ENCODE data around the gene INPP5E. TPM values are rescaled to one million over a fixed set of nuclear protein-coding genes. Genes with fewer than 3 reads are reported as not detected.

The INPP5E gene
- total RNA-seq, 1 experiment from 2014 or later: 10.7 TPM

DNA sequence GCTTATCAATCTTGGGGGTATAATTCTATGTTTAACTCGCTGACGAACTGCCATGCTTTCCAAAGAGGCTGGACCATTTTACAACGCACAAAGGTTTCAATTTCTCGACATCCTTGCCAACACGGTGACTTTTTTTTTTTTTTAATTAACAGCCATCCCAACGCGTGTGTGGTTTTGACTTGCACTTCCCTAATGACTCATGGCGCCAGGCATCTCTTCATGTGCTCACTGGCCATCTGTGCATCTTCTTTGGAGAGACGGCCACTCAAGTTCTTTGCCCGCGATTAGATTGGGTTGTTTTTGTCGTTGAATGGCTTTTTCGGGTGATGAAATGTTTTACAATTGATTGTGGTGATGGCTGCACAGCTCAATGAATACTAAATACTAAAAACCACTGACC, 53.6 kb downstream of the INPP5E start:
- Histone ChIP-seq H3K9me2 (replicated peaks; ENCODE audit: low read length) (no peaks in the 10 kb centered on the region), H3K36me3 (ENCODE audit: low read depth, low read length) (peaks cover 9% of the 10 kb centered on the region; the same call in 1 of the 2 replicates), H3K27me3 (ENCODE audit: low read length) (no peaks in the 10 kb centered on the region), H3F3A (ENCODE audit: low read length, unreplicated experiment) (no peaks in the 10 kb centered on the region), H3K4me2 (ENCODE audit: low read length) (no peak overlapping the region), H3K27ac (ENCODE audit: low read length) (no peak overlapping the region), H3K9ac (ENCODE audit: low read length) (no peak overlapping the region), H3K79me2 (ENCODE audit: low read length) (no peaks in the 10 kb centered on the region), H4K20me1 (ENCODE audit: low read length) (no peaks in the 10 kb centered on the region), H3K4me1 (ENCODE audit: insufficient read depth, low read length) (no peaks in the 10 kb centered on the region), H3K4me3 (ENCODE audit: low read length) (no peak overlapping the region), H3K9me3 (ENCODE audit: low read length) (no peaks in the 10 kb centered on the region), H2AFZ (ENCODE audit: low read length) (no peak overlapping the region)
- ChIA-PET POLR2A (ENCODE audit: unreplicated experiment) (interaction anchor here (0.6 kb wide), 1 partner anchor 63 kb away, joined by 4 read pairs; no protein-coding TSS in a partner anchor), CTCF (no interaction called here)
- DNase-seq: no peak
- no peak for ATAC-seq
- no TSS peak for BruUV-seq (replicated peaks)
- TF ChIP-seq EZH2phosphoT487 (IDR thresholded peaks at IDR 0.05; ENCODE audit: borderline replicate concordance, low read length) (no peak), EZH2 (IDR thresholded peaks at IDR 0.05; ENCODE audit: low read length, unreplicated experiment) (no peak)
- TF ChIP-seq, protein P1, sequence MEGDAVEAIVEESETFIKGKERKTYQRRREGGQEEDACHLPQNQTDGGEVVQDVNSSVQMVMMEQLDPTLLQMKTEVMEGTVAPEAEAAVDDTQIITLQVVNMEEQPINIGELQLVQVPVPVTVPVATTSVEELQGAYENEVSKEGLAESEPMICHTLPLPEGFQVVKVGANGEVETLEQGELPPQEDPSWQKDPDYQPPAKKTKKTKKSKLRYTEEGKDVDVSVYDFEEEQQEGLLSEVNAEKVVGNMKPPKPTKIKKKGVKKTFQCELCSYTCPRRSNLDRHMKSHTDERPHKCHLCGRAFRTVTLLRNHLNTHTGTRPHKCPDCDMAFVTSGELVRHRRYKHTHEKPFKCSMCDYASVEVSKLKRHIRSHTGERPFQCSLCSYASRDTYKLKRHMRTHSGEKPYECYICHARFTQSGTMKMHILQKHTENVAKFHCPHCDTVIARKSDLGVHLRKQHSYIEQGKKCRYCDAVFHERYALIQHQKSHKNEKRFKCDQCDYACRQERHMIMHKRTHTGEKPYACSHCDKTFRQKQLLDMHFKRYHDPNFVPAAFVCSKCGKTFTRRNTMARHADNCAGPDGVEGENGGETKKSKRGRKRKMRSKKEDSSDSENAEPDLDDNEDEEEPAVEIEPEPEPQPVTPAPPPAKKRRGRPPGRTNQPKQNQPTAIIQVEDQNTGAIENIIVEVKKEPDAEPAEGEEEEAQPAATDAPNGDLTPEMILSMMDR (conservative IDR thresholded peaks at IDR 0.05; ENCODE audit: low read depth, low read length): no peak
- intact Hi-C loops (cut with micrococcal nuclease): no loop called here

DNA sequence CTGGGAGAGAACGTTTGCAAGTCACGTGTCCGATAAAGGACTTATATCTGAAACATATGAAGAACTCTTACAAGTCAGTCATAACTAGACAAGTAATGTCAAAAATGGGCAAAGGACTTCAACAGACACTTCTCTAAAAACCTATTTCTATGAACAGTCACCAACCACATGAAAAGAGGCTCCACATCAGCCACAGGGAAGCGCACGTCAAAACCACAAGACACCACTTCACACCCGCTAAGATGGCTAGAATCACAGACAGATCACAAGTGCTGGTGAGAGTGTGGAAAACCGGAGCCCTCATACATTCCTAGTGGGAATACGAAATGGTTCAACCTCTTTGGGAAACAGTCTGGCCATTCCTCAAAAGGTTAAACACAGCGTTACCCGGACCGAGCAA, 54.6 kb downstream of the INPP5E start:
- Histone ChIP-seq H3F3A (ENCODE audit: low read length, unreplicated experiment) (no peaks in the 10 kb centered on the region), H3K79me2 (ENCODE audit: low read length) (no peaks in the 10 kb centered on the region), H2AFZ (ENCODE audit: low read length) (no peak overlapping the region), H3K9me2 (replicated peaks; ENCODE audit: low read length) (no peaks in the 10 kb centered on the region), H3K4me3 (ENCODE audit: low read length) (no peak overlapping the region), H4K20me1 (ENCODE audit: low read length) (no peaks in the 10 kb centered on the region), H3K27me3 (ENCODE audit: low read length) (no peaks in the 10 kb centered on the region), H3K36me3 (ENCODE audit: low read depth, low read length) (peaks cover 9% of the 10 kb centered on the region; the same call in 1 of the 2 replicates), H3K9me3 (ENCODE audit: low read length) (no peaks in the 10 kb centered on the region), H3K4me1 (ENCODE audit: insufficient read depth, low read length) (no peaks in the 10 kb centered on the region), H3K9ac (ENCODE audit: low read length) (no peak overlapping the region), H3K27ac (ENCODE audit: low read length) (no peak overlapping the region), H3K4me2 (ENCODE audit: low read length) (no peak overlapping the region)
- CTCF ChIA-PET: interaction anchor here (0.6 kb wide), 1 partner anchor 57 kb away, joined by 7 read pairs; the partner anchor contains the start of gene GPSM1
- no TSS peak for BruUV-seq (replicated peaks)
- DNase-seq (no peak), ATAC-seq (no peak)
- TF ChIP-seq, protein P1 (conservative IDR thresholded peaks at IDR 0.05; ENCODE audit: low read depth, low read length): no peak
- TF ChIP-seq EZH2 (IDR thresholded peaks at IDR 0.05; ENCODE audit: low read length, unreplicated experiment) (no peak), EZH2phosphoT487 (IDR thresholded peaks at IDR 0.05; ENCODE audit: borderline replicate concordance, low read length) (no peak)
- intact Hi-C loops (cut with micrococcal nuclease): no loop called here
- POLR2A ChIA-PET (ENCODE audit: unreplicated experiment): no interaction called here

DNA sequence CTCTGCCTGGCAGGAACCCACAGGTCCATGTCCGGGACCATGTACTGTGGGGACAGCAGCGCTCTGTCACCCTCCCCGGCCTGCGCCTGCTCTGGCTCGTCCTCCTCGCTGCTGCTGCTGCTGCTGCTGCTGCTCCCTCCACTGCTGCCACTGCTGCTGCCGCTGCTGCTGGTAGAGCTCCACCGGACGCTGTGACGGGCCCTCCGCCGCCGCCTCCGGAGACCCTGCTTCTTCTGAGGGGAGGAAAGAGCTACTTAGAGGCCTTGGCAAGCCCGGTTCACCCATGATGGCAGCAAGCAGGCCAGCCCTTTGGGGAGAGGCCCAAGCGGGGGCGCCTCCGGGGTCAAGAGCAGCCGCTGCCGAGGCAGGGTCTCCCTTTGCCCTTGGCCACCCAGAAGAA, 56.2 kb downstream of the INPP5E start:
- POLR2A ChIA-PET (ENCODE audit: unreplicated experiment): interaction anchor here (0.6 kb wide), 1 partner anchor 20 kb away, joined by 3 read pairs; the partner anchor contains the start of gene DNLZ
- Histone ChIP-seq H3K4me2 (ENCODE audit: low read length) (no peak overlapping the region), H4K20me1 (ENCODE audit: low read length) (no peaks in the 10 kb centered on the region), H3K4me3 (ENCODE audit: low read length) (no peak overlapping the region), H3K79me2 (ENCODE audit: low read length) (no peaks in the 10 kb centered on the region), H3K27ac (ENCODE audit: low read length) (no peak overlapping the region), H3K27me3 (ENCODE audit: low read length) (no peaks in the 10 kb centered on the region), H3F3A (ENCODE audit: low read length, unreplicated experiment) (no peaks in the 10 kb centered on the region), H3K9me2 (replicated peaks; ENCODE audit: low read length) (no peaks in the 10 kb centered on the region), H2AFZ (ENCODE audit: low read length) (no peak overlapping the region), H3K9ac (ENCODE audit: low read length) (no peak overlapping the region), H3K4me1 (ENCODE audit: insufficient read depth, low read length) (no peaks in the 10 kb centered on the region), H3K36me3 (ENCODE audit: low read depth, low read length) (peaks cover 9% of the 10 kb centered on the region; the same call in 1 of the 2 replicates), H3K9me3 (ENCODE audit: low read length) (no peaks in the 10 kb centered on the region)
- CTCF ChIA-PET: no interaction called here
- no TSS peak for BruUV-seq (replicated peaks)
- intact Hi-C loops (cut with micrococcal nuclease): no loop called here
- TF ChIP-seq, protein P1 (conservative IDR thresholded peaks at IDR 0.05; ENCODE audit: low read depth, low read length): no peak
- TF ChIP-seq EZH2 (IDR thresholded peaks at IDR 0.05; ENCODE audit: low read length, unreplicated experiment) (no peak), EZH2phosphoT487 (IDR thresholded peaks at IDR 0.05; ENCODE audit: borderline replicate concordance, low read length) (no peak)
- ATAC-seq (no peak), DNase-seq (no peak)

All from PC-3 (cell line).